ENCODE measurements around the gene LINC00237.

LINC00237 gene

DNA sequence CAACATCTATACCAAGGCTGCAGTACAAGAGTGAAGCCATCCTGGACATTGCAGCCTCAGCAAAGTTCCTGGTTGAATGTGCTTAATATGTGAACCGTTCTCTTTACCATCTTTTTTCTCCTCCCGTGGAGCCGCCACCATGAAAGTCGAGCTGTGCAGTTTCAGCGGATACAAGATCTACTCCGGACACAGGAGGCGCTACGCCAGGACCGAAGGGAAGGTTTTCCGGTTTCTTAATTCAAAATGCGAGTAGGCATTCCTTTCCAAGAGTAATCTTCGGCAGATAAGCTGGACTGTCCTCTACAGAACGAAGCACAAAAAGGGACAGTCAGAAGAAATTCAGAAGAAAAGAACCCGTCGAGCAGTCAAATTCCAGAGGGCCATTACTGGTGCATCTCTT is 8.4 kb upstream of the LINC00237 start:
- TF ChIP-seq YY1 (IDR thresholded peaks at IDR 0.05; ENCODE audit: low read depth), result no peak
- TF ChIP-seq TAF1 (IDR thresholded peaks at IDR 0.05; ENCODE audit: low read depth), result no peak
- TF ChIP-seq EP300 (IDR thresholded peaks at IDR 0.05; ENCODE audit: borderline replicate concordance), result no peak
- no peak for TF ChIP-seq TEAD4 (IDR thresholded peaks at IDR 0.05)
- no peak for TF ChIP-seq CEBPB (IDR thresholded peaks at IDR 0.05)
- TF ChIP-seq, protein P1, sequence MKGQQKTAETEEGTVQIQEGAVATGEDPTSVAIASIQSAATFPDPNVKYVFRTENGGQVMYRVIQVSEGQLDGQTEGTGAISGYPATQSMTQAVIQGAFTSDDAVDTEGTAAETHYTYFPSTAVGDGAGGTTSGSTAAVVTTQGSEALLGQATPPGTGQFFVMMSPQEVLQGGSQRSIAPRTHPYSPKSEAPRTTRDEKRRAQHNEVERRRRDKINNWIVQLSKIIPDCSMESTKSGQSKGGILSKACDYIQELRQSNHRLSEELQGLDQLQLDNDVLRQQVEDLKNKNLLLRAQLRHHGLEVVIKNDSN (IDR thresholded peaks at IDR 0.05), result no peak
- no peak for TF ChIP-seq EGR1 (IDR thresholded peaks at IDR 0.05)
- TF ChIP-seq ZBTB7A (IDR thresholded peaks at IDR 0.05; ENCODE audit: low read depth), result no peak
- TF ChIP-seq NFIC (IDR thresholded peaks at IDR 0.05), result no peak
- TF ChIP-seq TCF12 (IDR thresholded peaks at IDR 0.05; ENCODE audit: low read depth), result no peak
- TF ChIP-seq FOXM1 (IDR thresholded peaks at IDR 0.05; ENCODE audit: borderline replicate concordance, low read depth), result no peak
- TF ChIP-seq CREB1 (IDR thresholded peaks at IDR 0.05; ENCODE audit: low read depth), result no peak
- TF ChIP-seq, protein P2, sequence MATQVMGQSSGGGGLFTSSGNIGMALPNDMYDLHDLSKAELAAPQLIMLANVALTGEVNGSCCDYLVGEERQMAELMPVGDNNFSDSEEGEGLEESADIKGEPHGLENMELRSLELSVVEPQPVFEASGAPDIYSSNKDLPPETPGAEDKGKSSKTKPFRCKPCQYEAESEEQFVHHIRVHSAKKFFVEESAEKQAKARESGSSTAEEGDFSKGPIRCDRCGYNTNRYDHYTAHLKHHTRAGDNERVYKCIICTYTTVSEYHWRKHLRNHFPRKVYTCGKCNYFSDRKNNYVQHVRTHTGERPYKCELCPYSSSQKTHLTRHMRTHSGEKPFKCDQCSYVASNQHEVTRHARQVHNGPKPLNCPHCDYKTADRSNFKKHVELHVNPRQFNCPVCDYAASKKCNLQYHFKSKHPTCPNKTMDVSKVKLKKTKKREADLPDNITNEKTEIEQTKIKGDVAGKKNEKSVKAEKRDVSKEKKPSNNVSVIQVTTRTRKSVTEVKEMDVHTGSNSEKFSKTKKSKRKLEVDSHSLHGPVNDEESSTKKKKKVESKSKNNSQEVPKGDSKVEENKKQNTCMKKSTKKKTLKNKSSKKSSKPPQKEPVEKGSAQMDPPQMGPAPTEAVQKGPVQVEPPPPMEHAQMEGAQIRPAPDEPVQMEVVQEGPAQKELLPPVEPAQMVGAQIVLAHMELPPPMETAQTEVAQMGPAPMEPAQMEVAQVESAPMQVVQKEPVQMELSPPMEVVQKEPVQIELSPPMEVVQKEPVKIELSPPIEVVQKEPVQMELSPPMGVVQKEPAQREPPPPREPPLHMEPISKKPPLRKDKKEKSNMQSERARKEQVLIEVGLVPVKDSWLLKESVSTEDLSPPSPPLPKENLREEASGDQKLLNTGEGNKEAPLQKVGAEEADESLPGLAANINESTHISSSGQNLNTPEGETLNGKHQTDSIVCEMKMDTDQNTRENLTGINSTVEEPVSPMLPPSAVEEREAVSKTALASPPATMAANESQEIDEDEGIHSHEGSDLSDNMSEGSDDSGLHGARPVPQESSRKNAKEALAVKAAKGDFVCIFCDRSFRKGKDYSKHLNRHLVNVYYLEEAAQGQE (IDR thresholded peaks at IDR 0.05; ENCODE audit: low read depth), result no peak
- TF ChIP-seq, protein P3, sequence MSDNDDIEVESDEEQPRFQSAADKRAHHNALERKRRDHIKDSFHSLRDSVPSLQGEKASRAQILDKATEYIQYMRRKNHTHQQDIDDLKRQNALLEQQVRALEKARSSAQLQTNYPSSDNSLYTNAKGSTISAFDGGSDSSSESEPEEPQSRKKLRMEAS (IDR thresholded peaks at IDR 0.05), result no peak
- no peak for TF ChIP-seq RAD21 (IDR thresholded peaks at IDR 0.05; ENCODE audit: low read depth)

DNA sequence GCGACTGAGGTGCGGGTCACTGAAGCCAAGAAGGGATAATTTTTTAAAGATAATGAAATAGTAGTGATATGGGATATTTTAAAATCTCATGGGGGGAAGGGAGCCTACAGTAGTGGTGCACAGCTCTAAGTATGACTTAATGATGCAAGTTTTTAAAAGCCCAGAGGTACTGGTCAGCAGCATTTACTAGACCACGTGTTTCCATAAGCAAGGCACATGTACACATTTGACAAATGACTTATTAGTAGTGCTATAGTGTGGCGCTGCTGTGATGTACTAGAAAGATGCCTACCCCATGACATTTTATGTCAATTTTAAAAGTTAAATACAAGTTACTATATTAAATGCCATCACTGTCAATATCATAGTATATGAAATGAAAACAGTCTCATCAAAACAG is 7.5 kb upstream of the LINC00237 start:
- TF ChIP-seq CEBPB (IDR thresholded peaks at IDR 0.05) (no peak), CREB1 (IDR thresholded peaks at IDR 0.05; ENCODE audit: low read depth) (no peak), EGR1 (IDR thresholded peaks at IDR 0.05) (no peak), RAD21 (IDR thresholded peaks at IDR 0.05; ENCODE audit: low read depth) (no peak), TAF1 (IDR thresholded peaks at IDR 0.05; ENCODE audit: low read depth) (no peak), TCF12 (IDR thresholded peaks at IDR 0.05; ENCODE audit: low read depth) (no peak), NFIC (IDR thresholded peaks at IDR 0.05) (no peak), ZBTB7A (IDR thresholded peaks at IDR 0.05; ENCODE audit: low read depth) (no peak), EP300 (IDR thresholded peaks at IDR 0.05; ENCODE audit: borderline replicate concordance) (no peak), YY1 (IDR thresholded peaks at IDR 0.05; ENCODE audit: low read depth) (no peak), TEAD4 (IDR thresholded peaks at IDR 0.05) (no peak), FOXM1 (IDR thresholded peaks at IDR 0.05; ENCODE audit: borderline replicate concordance, low read depth) (no peak)
- TF ChIP-seq, protein P3 (IDR thresholded peaks at IDR 0.05), result no peak
- TF ChIP-seq, protein P2 (IDR thresholded peaks at IDR 0.05; ENCODE audit: low read depth), result no peak
- TF ChIP-seq, protein P1 (IDR thresholded peaks at IDR 0.05), result no peak

DNA sequence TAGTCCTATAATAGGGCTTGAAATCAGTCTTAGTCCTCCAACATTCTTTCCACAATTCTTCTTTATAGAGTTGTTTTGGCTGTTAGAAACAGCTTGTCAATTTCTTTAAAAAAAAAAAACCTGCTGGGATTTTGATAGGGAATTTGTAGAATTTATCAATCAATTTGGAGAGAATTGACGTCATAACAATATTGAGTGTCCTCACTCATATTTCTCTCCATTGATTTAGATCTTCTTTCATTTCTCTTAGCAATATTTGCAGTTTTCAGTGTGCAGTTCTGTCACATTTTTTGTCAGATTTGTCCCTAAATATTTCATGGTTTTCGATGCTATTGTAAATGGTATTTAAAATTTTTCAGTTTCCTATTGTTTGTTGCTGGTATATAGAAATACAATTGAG is 5.3 kb upstream of the LINC00237 start:
- TF ChIP-seq YY1 (IDR thresholded peaks at IDR 0.05; ENCODE audit: low read depth) (no peak), EGR1 (IDR thresholded peaks at IDR 0.05) (no peak), ZBTB7A (IDR thresholded peaks at IDR 0.05; ENCODE audit: low read depth) (no peak), EP300 (IDR thresholded peaks at IDR 0.05; ENCODE audit: borderline replicate concordance) (no peak), FOXM1 (IDR thresholded peaks at IDR 0.05; ENCODE audit: borderline replicate concordance, low read depth) (no peak)
- TF ChIP-seq, protein P3 (IDR thresholded peaks at IDR 0.05), result no peak

DNA sequence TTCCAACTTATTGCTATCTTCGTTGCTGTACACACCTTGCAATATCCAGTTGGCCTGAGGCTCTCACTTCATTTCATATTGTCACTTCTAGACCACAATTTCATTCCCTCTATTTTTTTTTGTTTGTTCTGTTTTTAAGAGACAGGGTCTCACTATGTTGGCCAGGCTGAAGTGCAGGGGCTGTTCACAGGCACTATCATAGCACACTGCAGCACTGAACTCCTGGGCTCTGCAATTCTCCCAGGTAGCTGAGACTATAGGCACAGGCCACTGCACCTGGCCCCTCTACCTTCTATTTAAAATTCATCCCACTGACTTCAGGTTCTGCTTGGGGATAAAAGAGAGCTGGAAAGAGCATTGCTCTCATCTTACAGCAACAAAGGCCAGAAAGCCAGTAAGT is 4.7 kb upstream of the LINC00237 start:
- TF ChIP-seq FOXM1 (IDR thresholded peaks at IDR 0.05; ENCODE audit: borderline replicate concordance, low read depth) (no peak), NFIC (IDR thresholded peaks at IDR 0.05) (no peak), TEAD4 (IDR thresholded peaks at IDR 0.05) (no peak), TCF12 (IDR thresholded peaks at IDR 0.05; ENCODE audit: low read depth) (no peak), RAD21 (IDR thresholded peaks at IDR 0.05; ENCODE audit: low read depth) (no peak), YY1 (IDR thresholded peaks at IDR 0.05; ENCODE audit: low read depth) (no peak), CREB1 (IDR thresholded peaks at IDR 0.05; ENCODE audit: low read depth) (no peak), EP300 (IDR thresholded peaks at IDR 0.05; ENCODE audit: borderline replicate concordance) (no peak)
- TF ChIP-seq, protein P2 (IDR thresholded peaks at IDR 0.05; ENCODE audit: low read depth), result no peak
